GM21526 (cell line): ENCODE measurements around the gene MYL3.
"Not testable (repeated sequence)": the region's sequence is repeated elsewhere in the genome, so short reads cannot be mapped to it uniquely, and the experiment has no call there.

ENCODE experiments used
- ATAC-seq: cut with Tn5 transposase; IDR thresholded peaks from one replicate; pipeline ENCODE4 v1.9.1; 2021; ENCODE audit warnings: moderate library complexity; ENCODE audit not compliant: unreplicated experiment, low FRiP score

Gene MYL3

GRCh38 chr3:46863261-46863782 is at the start of gene MYL3:
TSS of gene MYL3 (minus strand) at chr3:46863444. CDS start at chr3:46863390, 54 bp downstream.
- ATAC-seq: no peak

- no peak for ATAC-seq
Measured at GRCh38 chr3:46912986-46913385, 49.7 kb upstream of the MYL3 start.

GRCh38 chr3:46910914-46911313 is 47.7 kb upstream of the MYL3 start:
- not testable (repeated sequence) for ATAC-seq

GRCh38 chr3:46910166-46910760 is 47.0 kb upstream of the MYL3 start:
- no peak for ATAC-seq

- no peak for ATAC-seq
Measured at GRCh38 chr3:46909535-46910161, 46.4 kb upstream of the MYL3 start.

GRCh38 chr3:46908986-46909534 is 45.8 kb upstream of the MYL3 start:
- no peak for ATAC-seq

- no peak for ATAC-seq
Measured at GRCh38 chr3:46908294-46908985, 45.2 kb upstream of the MYL3 start.

GRCh38 chr3:46907960-46908293 is 44.7 kb upstream of the MYL3 start:
- no peak for ATAC-seq

GRCh38 chr3:46907271-46907670 is 44.0 kb upstream of the MYL3 start:
- no peak for ATAC-seq

GRCh38 chr3:46906471-46907058 is 43.3 kb upstream of the MYL3 start:
- ATAC-seq: no peak

- no peak for ATAC-seq
Measured at GRCh38 chr3:46905661-46906451, 42.6 kb upstream of the MYL3 start.

GRCh38 chr3:46905213-46905560 is 41.9 kb upstream of the MYL3 start:
- ATAC-seq: no peak

- ATAC-seq: no peak
Measured at GRCh38 chr3:46904303-46905212, 41.3 kb upstream of the MYL3 start.

GRCh38 chr3:46903341-46904302 is 40.4 kb upstream of the MYL3 start:
- ATAC-seq: no peak

GRCh38 chr3:46902188-46902631 is 39.0 kb upstream of the MYL3 start:
- no peak for ATAC-seq

- ATAC-seq: no peak
Measured at GRCh38 chr3:46901591-46902187, 38.4 kb upstream of the MYL3 start.

- no peak for ATAC-seq
Measured at GRCh38 chr3:46901061-46901460, 37.8 kb upstream of the MYL3 start.

- no peak for ATAC-seq
Measured at GRCh38 chr3:46900356-46900755, 37.1 kb upstream of the MYL3 start.
